ENCODE results near the gene PDE6G.

DNA sequence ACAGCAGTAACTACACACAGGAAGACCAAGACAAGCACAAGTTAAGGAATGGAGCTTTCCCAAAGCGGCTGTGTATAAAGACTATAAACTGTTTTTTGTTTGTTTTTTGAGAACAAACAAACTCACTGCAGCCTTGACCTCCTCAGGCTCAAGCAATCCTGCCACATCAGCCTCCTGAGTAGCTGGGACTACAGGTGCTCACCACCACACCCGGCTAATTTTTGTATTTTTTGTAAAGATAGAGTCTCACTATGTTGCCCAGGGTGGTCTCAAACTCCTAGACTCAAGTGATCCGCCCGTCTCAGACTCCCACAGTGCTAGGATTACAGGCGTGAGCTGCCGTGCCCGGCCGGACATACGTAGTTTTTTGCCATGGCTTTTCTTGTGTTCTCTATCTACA lies 4.1 kb upstream of the PDE6G start:
- no peak for TF ChIP-seq EZH2 (IDR thresholded peaks at IDR 0.05; ENCODE audit: borderline replicate concordance, low read length)
- TF ChIP-seq, protein P1, sequence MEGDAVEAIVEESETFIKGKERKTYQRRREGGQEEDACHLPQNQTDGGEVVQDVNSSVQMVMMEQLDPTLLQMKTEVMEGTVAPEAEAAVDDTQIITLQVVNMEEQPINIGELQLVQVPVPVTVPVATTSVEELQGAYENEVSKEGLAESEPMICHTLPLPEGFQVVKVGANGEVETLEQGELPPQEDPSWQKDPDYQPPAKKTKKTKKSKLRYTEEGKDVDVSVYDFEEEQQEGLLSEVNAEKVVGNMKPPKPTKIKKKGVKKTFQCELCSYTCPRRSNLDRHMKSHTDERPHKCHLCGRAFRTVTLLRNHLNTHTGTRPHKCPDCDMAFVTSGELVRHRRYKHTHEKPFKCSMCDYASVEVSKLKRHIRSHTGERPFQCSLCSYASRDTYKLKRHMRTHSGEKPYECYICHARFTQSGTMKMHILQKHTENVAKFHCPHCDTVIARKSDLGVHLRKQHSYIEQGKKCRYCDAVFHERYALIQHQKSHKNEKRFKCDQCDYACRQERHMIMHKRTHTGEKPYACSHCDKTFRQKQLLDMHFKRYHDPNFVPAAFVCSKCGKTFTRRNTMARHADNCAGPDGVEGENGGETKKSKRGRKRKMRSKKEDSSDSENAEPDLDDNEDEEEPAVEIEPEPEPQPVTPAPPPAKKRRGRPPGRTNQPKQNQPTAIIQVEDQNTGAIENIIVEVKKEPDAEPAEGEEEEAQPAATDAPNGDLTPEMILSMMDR (conservative IDR thresholded peaks at IDR 0.05 in 1 of 2, IDR thresholded peaks at IDR 0.05 in 1 of 2; ENCODE audit: extremely low read depth in 1 of 2, insufficient read depth in 1 of 2, low read depth in 1 of 2, low read length in 2 of 2), result no peak

Data from mammary epithelial cell (primary cell).